Adipose tissue (tissue), 3 donors: ENCODE results near the gene LANCL1. TPM values are rescaled to one million over a fixed set of nuclear protein-coding genes. Genes with fewer than 3 reads are reported as not detected.
"Not testable (repeated sequence)": the region's sequence is repeated elsewhere in the genome, so short reads cannot be mapped to it uniquely, and the experiment has no call there.

Source experiments
- H3K27ac ChIP-seq: one replicate; pipeline ENCODE4 v1.5.1; 2013; ENCODE audit warnings: low read depth, low read length
- WGBS, 3 donors: extraction: QIAGEN DNeasy Blood & Tissue Kit; methylation state at CpG; one replicate each; pipeline ENCODE4 v1.1.7; 2013; 5-methylcytosine and 5-hydroxymethylcytosine counted together
- polyA plus RNA-seq, 3 donors: library from polyadenylated mRNA; stranded (reverse); fragments of 200-250 nt; gene quantifications; one replicate each; pipeline ENCODE4 v1.2.3, GENCODE V29; 2013
- donor health status: healthy with polysubstance abuse.
- donor health status: Bipolar disorder and iron deficiency.
- donor health status: healthy.

Gene LANCL1
- polyA plus RNA-seq, 3 donors, result 12.6 to 18.0 (median 14.5) TPM

DNA sequence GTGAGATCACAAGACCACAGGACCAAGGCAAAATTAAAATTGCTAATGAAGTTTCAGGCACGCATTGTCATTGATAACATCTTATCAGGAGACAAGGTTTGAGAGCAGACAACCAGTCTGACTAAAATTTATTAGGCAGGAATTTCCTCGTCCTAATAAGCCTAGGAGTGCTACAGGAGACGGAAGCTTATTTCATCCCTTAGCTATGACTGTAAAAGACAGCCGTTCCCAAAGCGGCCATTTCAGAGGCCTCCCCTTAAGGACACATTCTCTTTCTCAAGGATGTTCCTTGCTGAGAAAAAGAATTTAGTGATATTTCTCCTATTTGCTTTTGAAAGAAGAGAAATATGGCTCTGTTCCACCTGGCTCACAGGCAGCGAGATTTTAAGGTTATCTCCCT lies 49.2 kb downstream of the LANCL1 start:
- 97% methylated on average over 6 of the region's 6 CpGs for WGBS, 3 donors
- H3K27ac ChIP-seq, result not testable (repeated sequence)

DNA sequence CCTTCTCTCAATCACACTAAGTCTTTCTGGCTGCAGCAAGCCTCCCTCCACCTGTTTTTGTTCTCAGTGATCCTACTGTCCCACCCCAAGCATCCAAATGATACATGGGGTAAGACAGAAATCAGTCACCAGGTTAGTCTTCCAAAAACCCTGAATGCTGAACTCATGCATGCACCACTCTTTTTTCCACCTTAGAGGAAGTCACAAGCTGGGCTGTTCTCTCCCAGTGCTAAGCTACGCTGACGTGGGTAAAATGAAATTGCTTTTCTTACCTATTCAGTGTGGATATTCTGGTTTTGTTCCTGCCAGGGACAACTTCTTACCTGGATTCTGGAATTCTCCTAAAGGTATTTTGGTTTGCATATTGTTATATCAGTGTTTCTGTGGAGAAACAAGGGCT lies 54.2 kb downstream of the LANCL1 start:
- no peak overlapping the region for H3K27ac ChIP-seq
- WGBS, 3 donors, result 47 to 71% (median 63%) methylated on average over 2 of the region's 2 CpGs

DNA sequence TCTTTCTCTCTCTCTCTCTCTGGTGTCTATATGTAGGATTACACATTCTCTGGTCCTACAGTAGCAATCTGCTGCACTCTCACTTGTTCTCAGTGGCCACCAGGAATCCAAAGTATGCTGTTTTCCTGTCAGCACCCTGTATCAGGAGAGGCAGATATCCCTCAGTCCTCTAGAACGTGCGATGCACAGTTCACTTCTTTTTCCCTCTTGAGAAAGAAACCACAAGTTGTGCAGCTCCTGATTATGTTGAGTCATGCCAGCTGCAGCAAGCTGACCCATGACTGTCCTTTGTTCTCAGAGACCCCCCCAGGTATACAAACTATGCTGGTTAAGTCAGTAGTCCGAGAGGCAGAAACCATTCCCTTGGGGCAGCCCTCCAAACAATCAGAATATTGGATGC lies 54.6 kb downstream of the LANCL1 start:
- no peak overlapping the region for H3K27ac ChIP-seq
- 36 to 54% (median 38%) methylated on average over 3 of the region's 3 CpGs for WGBS, 3 donors

DNA sequence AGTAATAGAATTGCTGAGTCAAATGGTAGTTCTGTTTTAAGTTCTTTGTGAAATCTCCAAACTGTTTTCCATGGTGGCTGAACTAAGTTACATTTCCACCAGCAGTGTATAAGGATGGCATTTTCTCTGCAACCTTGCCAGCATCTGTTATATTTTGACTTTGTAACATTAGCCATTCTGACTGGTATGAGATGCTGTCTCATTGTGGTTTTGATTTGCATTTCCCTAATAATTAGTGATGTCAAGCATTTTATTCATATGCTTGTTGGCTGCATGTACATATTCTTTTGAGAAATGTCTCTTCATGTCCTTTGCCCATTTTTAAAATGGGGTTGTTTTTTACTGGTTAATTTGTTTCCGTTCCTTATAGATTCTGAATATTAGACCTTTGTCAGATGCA lies 63.9 kb downstream of the LANCL1 start:
- WGBS, 3 donors, result 91 to 97% (median 92%) methylated on average over 1 of the region's 1 CpG
- H3K27ac ChIP-seq, result no peak overlapping the region

DNA sequence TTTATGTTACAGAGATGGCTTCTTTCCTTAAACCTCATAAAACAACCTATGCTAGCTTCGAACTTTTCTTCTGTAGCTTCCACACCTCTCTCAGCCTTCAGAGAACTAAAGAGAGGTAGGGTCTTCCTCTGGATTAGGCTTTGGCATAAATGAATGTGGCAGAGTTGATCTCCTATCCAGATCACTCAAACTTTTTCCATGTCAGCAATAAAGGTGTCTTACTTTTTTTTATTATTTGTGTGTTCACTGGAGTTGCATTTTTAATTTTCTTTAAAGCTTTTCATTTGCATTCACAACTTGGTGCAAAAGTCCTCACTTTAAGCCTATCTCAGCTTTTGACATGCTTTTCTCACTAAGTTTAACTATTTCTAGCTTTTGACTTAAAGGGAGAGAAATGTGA lies 66.0 kb downstream of the LANCL1 start:
- no peak overlapping the region for H3K27ac ChIP-seq
- WGBS, 3 donors, result 68 to 83% (median 79%) methylated on average over 1 of the region's 1 CpG

DNA sequence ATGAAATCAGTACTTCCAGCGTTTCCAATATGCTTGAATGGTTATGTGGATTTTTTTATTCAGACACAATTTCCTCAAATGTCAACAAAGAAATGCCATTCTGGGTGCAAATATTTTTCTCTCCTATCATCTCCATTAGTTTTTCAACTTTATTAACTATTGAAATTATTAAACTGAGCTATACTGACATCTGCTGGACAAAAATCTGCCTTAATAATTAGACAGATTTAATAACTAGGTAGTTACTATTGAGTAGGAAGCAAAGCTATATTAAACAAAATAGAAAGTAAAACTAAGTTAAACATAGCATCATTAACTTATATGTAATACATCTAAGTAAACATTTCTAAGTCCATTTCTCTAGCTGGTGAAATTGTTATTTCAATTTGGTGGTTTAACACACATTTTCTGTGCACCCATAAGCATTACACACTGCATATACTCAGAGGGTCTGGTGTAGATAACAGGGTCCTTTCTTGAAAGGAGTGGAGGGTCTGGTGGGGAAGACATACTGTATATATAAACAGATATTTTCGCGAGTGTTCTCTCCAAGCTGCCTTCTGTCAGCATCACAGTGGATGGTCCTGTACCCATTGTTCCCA lies 77.0 kb downstream of the LANCL1 start:
- 43 to 57% (median 55%) methylated on average over 3 of the region's 3 CpGs for WGBS, 3 donors
- H3K27ac ChIP-seq, result no peak overlapping the region

DNA sequence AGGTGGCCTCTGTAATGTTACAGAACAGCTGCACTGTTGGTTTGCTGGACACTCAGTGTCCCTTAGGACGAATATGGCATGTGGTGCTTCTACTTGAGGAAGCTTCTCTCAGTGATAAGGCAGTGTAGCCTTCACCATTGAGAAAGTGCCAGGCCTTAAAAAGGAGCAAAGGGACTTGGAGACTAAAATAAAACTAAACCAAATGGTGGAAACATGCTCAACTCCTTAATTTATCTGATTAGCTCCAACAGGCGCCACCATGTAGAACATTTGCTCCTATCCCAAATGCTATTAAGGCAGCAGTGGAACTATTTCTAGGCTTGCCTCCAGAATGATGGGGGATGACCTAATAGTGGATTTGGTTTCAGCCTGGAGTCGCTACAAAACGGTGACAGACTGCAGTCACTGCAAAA lies 84.1 kb downstream of the LANCL1 start:
- no peak overlapping the region for H3K27ac ChIP-seq
- WGBS, 3 donors, result 49 to 78% (median 57%) methylated on average over 4 of the region's 4 CpGs

DNA sequence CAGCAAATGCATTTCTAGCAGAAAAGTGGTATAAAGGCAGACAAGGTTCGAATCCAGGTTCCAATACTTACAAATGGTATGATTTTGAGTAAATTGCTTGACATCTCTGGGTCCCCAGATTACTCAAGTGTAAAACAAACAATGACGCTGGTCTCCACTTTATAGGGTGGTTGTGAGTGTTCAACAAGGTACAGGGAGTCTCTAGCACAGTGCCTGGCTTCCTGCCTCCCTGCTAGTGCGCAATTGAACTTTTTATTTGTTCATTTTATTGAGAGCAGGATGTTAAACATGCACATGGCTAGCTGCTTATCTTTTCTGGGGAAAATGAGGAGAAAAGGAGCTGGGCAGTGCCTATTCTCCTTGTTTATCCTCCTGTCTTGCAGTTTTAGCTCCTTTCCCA lies 86.7 kb downstream of the LANCL1 start:
- no peak overlapping the region for H3K27ac ChIP-seq
- WGBS, 3 donors, result 75 to 86% (median 79%) methylated on average over 3 of the region's 3 CpGs

DNA sequence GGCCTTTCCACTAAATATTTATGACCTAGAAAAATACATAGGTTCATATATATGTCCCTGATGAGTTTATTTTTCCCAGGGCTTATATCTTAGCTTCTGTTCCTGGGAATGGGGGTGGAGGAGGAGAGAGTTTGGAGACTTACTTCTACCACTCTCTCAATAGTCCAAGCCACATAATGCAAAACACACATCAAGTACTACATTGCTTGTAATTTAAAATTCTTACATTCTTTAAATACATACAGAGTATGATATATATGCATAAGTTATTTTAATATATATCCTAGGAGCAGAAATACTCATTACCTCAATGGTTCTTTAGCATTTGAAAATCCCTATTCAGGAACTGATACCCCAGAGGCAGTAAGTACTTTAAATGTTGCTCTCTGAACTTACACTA lies 88.4 kb downstream of the LANCL1 start:
- no peak overlapping the region for H3K27ac ChIP-seq

DNA sequence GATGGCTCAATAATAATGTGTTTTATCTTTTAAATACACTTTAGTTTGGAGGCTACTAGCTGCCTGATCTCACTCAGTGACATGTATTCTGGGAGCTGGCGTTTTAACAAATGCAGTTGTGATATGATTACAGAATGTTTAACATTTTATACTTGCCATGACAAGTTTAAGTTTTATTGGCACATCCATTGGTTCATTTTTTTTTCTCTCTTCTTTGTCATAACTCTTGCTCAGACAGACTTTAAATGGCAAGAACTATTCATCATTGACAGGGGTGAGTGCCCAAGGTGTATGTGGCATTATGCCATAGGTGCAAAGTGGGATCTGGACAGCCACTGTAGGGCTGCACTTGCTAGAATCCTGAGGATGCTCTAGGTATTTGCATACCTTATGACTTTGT lies 89.5 kb downstream of the LANCL1 start:
- no peak overlapping the region for H3K27ac ChIP-seq
- 27 to 56% (median 55%) methylated on average over 1 of the region's 1 CpG for WGBS, 3 donors

Other genes starting within 250 kb of the LANCL1 start
- gene MYL1, start 161.6 kb downstream of the LANCL1 start, polyA plus RNA-seq, result 1 to 10 TPM in 1 of 3 donors, under 1 TPM in 1, not detected in 1; 0.24 to 3.4 TPM
- gene CPS1, start 79.8 kb upstream of the LANCL1 start, polyA plus RNA-seq, result 1 to 10 TPM in 1 of 3 donors, under 1 TPM in 2; 0.74 to 2.7 (median 0.79) TPM